Midbrain (tissue), 1 donor: ENCODE data around the gene GBX1.

Source experiments
- DNase-seq: peaks from one replicate; lab custom pipeline; 2025; lab: John Stamatoyannopoulos, UW

GBX1 gene

GRCh38 chr7:151167197-151167961, at the start of gene GBX1:
GBX1 (minus strand) TSS chr7:151167694; CDS start chr7:151167548, 146 bp downstream.
- DNase-seq: no peak

- no peak for DNase-seq
Observed at GRCh38 chr7:151215396-151215795, 47.9 kb upstream of the GBX1 start.

- DNase-seq: no peak
Observed at GRCh38 chr7:151213826-151214225, 46.3 kb upstream of the GBX1 start.

- no peak for DNase-seq
Observed at GRCh38 chr7:151212626-151213025, 45.1 kb upstream of the GBX1 start.

GRCh38 chr7:151211155-151211772, 43.8 kb upstream of the GBX1 start:
- DNase-seq: no peak

GRCh38 chr7:151210087-151210854, 42.8 kb upstream of the GBX1 start, which contains the start of gene H2BK1:
H2BK1 (minus strand) TSS chr7:151210488; CDS start chr7:151210318, 170 bp downstream.
- DNase-seq: no peak

GRCh38 chr7:151209588-151209987, 42.1 kb upstream of the GBX1 start:
- no peak for DNase-seq

GRCh38 chr7:151208253-151208862, 40.9 kb upstream of the GBX1 start:
- no peak for DNase-seq

- no peak for DNase-seq
Observed at GRCh38 chr7:151207804-151208203, 40.3 kb upstream of the GBX1 start.

- DNase-seq: no peak
Observed at GRCh38 chr7:151207315-151207714, 39.8 kb upstream of the GBX1 start.

GRCh38 chr7:151206914-151207313, 39.4 kb upstream of the GBX1 start:
- no peak for DNase-seq

- DNase-seq: no peak
Observed at GRCh38 chr7:151205730-151206129, 38.2 kb upstream of the GBX1 start.

- DNase-seq: no peak
Observed at GRCh38 chr7:151204383-151205032, 37.0 kb upstream of the GBX1 start.

- DNase-seq: no peak
Observed at GRCh38 chr7:151202836-151203235, 35.3 kb upstream of the GBX1 start.

- DNase-seq: no peak
Observed at GRCh38 chr7:151201751-151202150, 34.3 kb upstream of the GBX1 start.

- DNase-seq: no peak
Observed at GRCh38 chr7:151201344-151201743, 33.9 kb upstream of the GBX1 start.

- no peak for DNase-seq
Observed at GRCh38 chr7:151198945-151199848, 31.7 kb upstream of the GBX1 start.

- no peak for DNase-seq
Observed at GRCh38 chr7:151197932-151198331, 30.4 kb upstream of the GBX1 start.

- DNase-seq: no peak
Observed at GRCh38 chr7:151195616-151196450, 28.3 kb upstream of the GBX1 start.

- no peak for DNase-seq
Observed at GRCh38 chr7:151194188-151194587, 26.7 kb upstream of the GBX1 start.
